ENCODE results near the gene QSOX1. TPM values are rescaled to one million over a fixed set of nuclear protein-coding genes. Genes with fewer than 3 reads are reported as not detected.

Gene QSOX1
- total and polyA plus RNA-seq, 9 of the 15 experiments (the other 6 are each of a cell fraction or from before 2014, with no cell fraction given): 4.0 to 53.1 (median 15.0) TPM

DNA sequence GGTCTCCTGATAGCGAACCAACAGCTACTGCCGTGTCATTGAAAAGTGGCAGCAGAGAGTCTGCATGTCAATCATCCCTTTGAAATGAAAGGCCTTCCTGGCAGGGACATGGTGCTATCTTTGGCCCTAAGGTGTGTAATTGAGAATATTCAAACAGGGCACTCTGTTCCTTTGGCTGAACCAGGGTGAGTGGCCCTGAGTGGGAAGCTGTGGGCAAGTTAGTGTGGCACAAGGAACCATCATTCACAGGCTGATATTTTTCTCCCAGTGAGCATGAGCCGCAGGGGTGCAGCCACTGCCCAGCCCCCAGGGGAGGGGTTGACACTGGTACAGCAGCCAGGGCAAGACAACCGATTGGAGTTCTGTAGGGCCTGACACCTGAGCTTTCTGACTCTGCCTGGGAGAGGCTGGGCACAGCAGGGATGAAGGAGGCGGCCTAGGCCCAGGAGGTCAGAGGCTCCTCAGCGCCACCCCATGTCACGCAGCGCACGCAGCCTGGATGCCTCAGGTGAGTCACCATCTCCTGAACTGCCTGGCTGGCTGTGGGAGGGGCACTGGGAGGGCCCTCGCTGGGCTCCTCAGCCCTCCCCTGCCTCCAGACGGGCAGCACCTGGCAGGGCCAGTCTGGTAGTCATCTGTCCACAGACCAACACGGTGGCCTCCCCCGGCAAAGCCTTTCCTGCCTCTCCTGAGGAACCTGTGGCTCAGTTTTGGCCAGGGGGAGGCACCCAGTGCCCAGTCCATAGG is 13.2 kb downstream of the QSOX1 start:
- ChIA-PET CTCF (ENCODE audit: low intra/inter-chr PET ratio) (interaction anchor here (0.6 to 1.2 kb wide), 2 partner anchors 9 to 462 kb away, joined by 3 to 7 read pairs; no protein-coding TSS in a partner anchor), POLR2A (interaction anchor here (0.6 to 8.2 kb wide), 6 partner anchors 9 to 288 kb away, joined by 3 to 41 read pairs (median 10); partner anchors contain the start of gene QSOX1)
- H4K20me1 ChIP-seq (replicated peaks; ENCODE audit: control insufficient read depth, insufficient read depth, low read length): peaks cover 17% of the 10 kb centered on the region
- BruUV-seq (replicated peaks): no TSS peak
- ATAC-seq (peak; percentile 60), DNase-seq (ENCODE audit: extremely low read depth in 1 of 4, low spot score in 3 of 4) (peak in 2 of 4 experiments; percentile 39 to 46), FAIRE-seq (no peak)
- H3K9me3 ChIP-seq (replicated peaks; ENCODE audit: control insufficient read depth, insufficient read depth, low read depth, low read length): no peaks in the 10 kb centered on the region
- H3K9me1 ChIP-seq (ENCODE audit: control insufficient read depth, insufficient read depth, low read length): no peaks in the 10 kb centered on the region
- peak overlapping the region in 1 of 2 experiments; percentile 69; a peak in 2 of 4 replicates for H3K9ac ChIP-seq (ENCODE audit: insufficient read depth in 1 of 2, low read depth in 2 of 2, low read length in 2 of 2)
- H3K4me1 ChIP-seq (replicated peaks in 1 of 2; ENCODE audit: control insufficient read depth in 2 of 2, insufficient read depth in 2 of 2, low read length in 2 of 2): peaks cover 10 to 19% of the 10 kb centered on the region in 2 experiments; a peak in 4 of 5 replicates
- WGBS (ENCODE audit: insufficient coverage, low coverage, missing lambda C conversion rate): 73% methylated on average over 13 of the region's 13 CpGs
- H3K4me2 ChIP-seq (ENCODE audit: insufficient read depth, low read length): no peak overlapping the region
- intact Hi-C loops (cut with micrococcal nuclease) (loop anchor here (2.0 kb wide), 1 partner anchor 301 kb away; no protein-coding TSS in a partner anchor), in situ Hi-C loops (cut with MboI) (no loop called here)
- H3K4me3 ChIP-seq: no peak overlapping the region
- H3K27me3 ChIP-seq (ENCODE audit: control insufficient read depth in 2 of 2, insufficient read depth in 2 of 2, low read length in 2 of 2): no peaks in the 10 kb centered on the region
- H2AFZ ChIP-seq (ENCODE audit: low read depth, low read length): no peak overlapping the region
- H3K79me2 ChIP-seq (ENCODE audit: control insufficient read depth, insufficient read depth, low read length): no peaks in the 10 kb centered on the region
- H3K27ac ChIP-seq (ENCODE audit: extremely low read depth, low read depth, low read length): no peak overlapping the region
- peaks cover 17% of the 10 kb centered on the region; the same call in 1 of the 3 replicates for H3K36me3 ChIP-seq (ENCODE audit: control insufficient read depth, insufficient read depth, low read length)
- TF ChIP-seq ZNF143 (CRISPR knock-in tag; IDR thresholded peaks at IDR 0.05) (no peak), SLC30A9 (CRISPR knock-in tag; IDR thresholded peaks at IDR 0.05) (no peak), SNRNP70 (optimal IDR thresholded peaks at IDR 0.05; ENCODE audit: low read depth, low read length) (no peak), KLF13 (tag; IDR thresholded peaks at IDR 0.05; ENCODE audit: borderline replicate concordance, low read depth) (no peak), NFE2 (IDR thresholded peaks at IDR 0.05; ENCODE audit: low read depth) (no peak), HLTF (IDR thresholded peaks at IDR 0.05) (no peak), TFAM (CRISPR knock-in tag; conservative IDR thresholded peaks at IDR 0.05) (no peak), ETS2 (tag; IDR thresholded peaks at IDR 0.05; ENCODE audit: borderline replicate concordance, poor library complexity, severe bottlenecking) (no peak), NCOA2 (IDR thresholded peaks at IDR 0.05; ENCODE audit: partially characterized antibody in 2 of 2) (no peak), ZNF431 (CRISPR knock-in tag; IDR thresholded peaks at IDR 0.05) (no peak), ATF1 (CRISPR knock-in tag; IDR thresholded peaks at IDR 0.05) (no peak), ATF1 (tag; IDR thresholded peaks at IDR 0.05) (no peak), YBX1 (IDR thresholded peaks at IDR 0.05) (no peak)
- TF ChIP-seq, protein P1, sequence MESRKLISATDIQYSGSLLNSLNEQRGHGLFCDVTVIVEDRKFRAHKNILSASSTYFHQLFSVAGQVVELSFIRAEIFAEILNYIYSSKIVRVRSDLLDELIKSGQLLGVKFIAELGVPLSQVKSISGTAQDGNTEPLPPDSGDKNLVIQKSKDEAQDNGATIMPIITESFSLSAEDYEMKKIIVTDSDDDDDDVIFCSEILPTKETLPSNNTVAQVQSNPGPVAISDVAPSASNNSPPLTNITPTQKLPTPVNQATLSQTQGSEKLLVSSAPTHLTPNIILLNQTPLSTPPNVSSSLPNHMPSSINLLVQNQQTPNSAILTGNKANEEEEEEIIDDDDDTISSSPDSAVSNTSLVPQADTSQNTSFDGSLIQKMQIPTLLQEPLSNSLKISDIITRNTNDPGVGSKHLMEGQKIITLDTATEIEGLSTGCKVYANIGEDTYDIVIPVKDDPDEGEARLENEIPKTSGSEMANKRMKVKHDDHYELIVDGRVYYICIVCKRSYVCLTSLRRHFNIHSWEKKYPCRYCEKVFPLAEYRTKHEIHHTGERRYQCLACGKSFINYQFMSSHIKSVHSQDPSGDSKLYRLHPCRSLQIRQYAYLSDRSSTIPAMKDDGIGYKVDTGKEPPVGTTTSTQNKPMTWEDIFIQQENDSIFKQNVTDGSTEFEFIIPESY (CRISPR knock-in tag; IDR thresholded peaks at IDR 0.05): peak; percentile 99
- TF ChIP-seq, protein P2, sequence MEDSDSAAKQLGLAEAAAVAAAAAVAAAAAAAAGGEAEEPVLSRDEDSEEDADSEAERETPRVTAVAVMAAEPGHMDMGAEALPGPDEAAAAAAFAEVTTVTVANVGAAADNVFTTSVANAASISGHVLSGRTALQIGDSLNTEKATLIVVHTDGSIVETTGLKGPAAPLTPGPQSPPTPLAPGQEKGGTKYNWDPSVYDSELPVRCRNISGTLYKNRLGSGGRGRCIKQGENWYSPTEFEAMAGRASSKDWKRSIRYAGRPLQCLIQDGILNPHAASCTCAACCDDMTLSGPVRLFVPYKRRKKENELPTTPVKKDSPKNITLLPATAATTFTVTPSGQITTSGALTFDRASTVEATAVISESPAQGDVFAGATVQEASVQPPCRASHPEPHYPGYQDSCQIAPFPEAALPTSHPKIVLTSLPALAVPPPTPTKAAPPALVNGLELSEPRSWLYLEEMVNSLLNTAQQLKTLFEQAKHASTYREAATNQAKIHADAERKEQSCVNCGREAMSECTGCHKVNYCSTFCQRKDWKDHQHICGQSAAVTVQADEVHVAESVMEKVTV (CRISPR knock-in tag; IDR thresholded peaks at IDR 0.05): no peak
- TF ChIP-seq, protein P3, sequence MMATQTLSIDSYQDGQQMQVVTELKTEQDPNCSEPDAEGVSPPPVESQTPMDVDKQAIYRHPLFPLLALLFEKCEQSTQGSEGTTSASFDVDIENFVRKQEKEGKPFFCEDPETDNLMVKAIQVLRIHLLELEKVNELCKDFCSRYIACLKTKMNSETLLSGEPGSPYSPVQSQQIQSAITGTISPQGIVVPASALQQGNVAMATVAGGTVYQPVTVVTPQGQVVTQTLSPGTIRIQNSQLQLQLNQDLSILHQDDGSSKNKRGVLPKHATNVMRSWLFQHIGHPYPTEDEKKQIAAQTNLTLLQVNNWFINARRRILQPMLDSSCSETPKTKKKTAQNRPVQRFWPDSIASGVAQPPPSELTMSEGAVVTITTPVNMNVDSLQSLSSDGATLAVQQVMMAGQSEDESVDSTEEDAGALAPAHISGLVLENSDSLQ (IDR thresholded peaks at IDR 0.05): peak; percentile 72
- TF ChIP-seq, protein P4, sequence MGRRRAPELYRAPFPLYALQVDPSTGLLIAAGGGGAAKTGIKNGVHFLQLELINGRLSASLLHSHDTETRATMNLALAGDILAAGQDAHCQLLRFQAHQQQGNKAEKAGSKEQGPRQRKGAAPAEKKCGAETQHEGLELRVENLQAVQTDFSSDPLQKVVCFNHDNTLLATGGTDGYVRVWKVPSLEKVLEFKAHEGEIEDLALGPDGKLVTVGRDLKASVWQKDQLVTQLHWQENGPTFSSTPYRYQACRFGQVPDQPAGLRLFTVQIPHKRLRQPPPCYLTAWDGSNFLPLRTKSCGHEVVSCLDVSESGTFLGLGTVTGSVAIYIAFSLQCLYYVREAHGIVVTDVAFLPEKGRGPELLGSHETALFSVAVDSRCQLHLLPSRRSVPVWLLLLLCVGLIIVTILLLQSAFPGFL (CRISPR knock-in tag; IDR thresholded peaks at IDR 0.05): 0 out of 2 replicates have a peak, but pooled peaks have one; percentile 57

Measured in K562 (cell line).